ENCODE measurements around the gene PRKG1. TPM values are rescaled to one million over a fixed set of nuclear protein-coding genes. Genes with fewer than 3 reads are reported as not detected.

The PRKG1 gene
- total and polyA plus RNA-seq, 2 experiments from 2014 or later = 18.2 to 21.1 TPM

DNA sequence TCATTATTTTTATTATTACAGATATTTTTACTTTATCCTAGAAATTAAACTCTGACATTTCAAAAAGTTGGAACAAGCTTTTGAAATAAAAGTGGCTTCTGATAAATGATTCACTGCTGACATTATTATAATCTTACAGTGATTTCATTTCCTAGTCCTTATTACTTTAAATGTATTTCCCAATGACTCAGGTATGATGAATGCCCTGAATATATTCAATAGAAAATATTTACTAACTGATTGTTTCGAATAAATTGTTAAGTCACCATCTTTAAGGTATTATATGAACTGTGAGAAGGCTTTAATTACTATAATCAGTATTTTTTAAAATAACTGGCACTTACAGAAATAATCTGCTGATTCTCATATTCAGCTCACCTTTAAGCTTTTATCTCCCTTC is 1261.4 kb downstream of the PRKG1 start (continued):
- TF ChIP-seq, protein P1, sequence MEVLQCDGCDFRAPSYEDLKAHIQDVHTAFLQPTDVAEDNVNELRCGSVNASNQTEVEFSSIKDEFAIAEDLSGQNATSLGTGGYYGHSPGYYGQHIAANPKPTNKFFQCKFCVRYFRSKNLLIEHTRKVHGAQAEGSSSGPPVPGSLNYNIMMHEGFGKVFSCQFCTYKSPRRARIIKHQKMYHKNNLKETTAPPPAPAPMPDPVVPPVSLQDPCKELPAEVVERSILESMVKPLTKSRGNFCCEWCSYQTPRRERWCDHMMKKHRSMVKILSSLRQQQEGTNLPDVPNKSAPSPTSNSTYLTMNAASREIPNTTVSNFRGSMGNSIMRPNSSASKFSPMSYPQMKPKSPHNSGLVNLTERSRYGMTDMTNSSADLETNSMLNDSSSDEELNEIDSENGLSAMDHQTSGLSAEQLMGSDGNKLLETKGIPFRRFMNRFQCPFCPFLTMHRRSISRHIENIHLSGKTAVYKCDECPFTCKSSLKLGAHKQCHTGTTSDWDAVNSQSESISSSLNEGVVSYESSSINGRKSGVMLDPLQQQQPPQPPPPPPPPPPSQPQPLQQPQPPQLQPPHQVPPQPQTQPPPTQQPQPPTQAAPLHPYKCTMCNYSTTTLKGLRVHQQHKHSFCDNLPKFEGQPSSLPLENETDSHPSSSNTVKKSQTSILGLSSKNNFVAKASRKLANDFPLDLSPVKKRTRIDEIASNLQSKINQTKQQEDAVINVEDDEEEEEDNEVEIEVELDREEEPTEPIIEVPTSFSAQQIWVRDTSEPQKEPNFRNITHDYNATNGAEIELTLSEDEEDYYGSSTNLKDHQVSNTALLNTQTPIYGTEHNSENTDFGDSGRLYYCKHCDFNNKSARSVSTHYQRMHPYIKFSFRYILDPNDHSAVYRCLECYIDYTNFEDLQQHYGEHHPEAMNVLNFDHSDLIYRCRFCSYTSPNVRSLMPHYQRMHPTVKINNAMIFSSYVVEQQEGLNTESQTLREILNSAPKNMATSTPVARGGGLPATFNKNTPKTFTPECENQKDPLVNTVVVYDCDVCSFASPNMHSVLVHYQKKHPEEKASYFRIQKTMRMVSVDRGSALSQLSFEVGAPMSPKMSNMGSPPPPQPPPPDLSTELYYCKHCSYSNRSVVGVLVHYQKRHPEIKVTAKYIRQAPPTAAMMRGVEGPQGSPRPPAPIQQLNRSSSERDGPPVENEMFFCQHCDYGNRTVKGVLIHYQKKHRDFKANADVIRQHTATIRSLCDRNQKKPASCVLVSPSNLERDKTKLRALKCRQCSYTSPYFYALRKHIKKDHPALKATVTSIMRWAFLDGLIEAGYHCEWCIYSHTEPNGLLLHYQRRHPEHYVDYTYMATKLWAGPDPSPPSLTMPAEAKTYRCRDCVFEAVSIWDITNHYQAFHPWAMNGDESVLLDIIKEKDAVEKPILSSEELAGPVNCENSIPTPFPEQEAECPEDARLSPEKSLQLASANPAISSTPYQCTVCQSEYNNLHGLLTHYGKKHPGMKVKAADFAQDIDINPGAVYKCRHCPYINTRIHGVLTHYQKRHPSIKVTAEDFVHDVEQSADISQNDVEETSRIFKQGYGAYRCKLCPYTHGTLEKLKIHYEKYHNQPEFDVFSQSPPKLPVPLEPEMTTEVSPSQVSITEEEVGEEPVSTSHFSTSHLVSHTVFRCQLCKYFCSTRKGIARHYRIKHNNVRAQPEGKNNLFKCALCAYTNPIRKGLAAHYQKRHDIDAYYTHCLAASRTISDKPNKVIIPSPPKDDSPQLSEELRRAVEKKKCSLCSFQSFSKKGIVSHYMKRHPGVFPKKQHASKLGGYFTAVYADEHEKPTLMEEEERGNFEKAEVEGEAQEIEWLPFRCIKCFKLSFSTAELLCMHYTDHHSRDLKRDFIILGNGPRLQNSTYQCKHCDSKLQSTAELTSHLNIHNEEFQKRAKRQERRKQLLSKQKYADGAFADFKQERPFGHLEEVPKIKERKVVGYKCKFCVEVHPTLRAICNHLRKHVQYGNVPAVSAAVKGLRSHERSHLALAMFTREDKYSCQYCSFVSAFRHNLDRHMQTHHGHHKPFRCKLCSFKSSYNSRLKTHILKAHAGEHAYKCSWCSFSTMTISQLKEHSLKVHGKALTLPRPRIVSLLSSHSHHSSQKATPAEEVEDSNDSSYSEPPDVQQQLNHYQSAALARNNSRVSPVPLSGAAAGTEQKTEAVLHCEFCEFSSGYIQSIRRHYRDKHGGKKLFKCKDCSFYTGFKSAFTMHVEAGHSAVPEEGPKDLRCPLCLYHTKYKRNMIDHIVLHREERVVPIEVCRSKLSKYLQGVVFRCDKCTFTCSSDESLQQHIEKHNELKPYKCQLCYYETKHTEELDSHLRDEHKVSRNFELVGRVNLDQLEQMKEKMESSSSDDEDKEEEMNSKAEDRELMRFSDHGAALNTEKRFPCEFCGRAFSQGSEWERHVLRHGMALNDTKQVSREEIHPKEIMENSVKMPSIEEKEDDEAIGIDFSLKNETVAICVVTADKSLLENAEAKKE (CRISPR knock-in tag; IDR thresholded peaks at IDR 0.05) = no peak
- TF ChIP-seq ZNF331 (CRISPR knock-in tag; IDR thresholded peaks at IDR 0.05; ENCODE audit: low read depth) (no peak), POLR2AphosphoS5 (IDR thresholded peaks at IDR 0.05; ENCODE audit: low read depth) (no peak), JUNB (IDR thresholded peaks at IDR 0.05; ENCODE audit: unreplicated experiment) (no peak), EZH2 (IDR thresholded peaks at IDR 0.05; ENCODE audit: low read depth, unreplicated experiment) (no peak), ZNF114 (CRISPR knock-in tag; IDR thresholded peaks at IDR 0.05) (no peak), STAT1 (IDR thresholded peaks at IDR 0.05; ENCODE audit: unreplicated experiment) (no peak)
- TF ChIP-seq, protein P2, sequence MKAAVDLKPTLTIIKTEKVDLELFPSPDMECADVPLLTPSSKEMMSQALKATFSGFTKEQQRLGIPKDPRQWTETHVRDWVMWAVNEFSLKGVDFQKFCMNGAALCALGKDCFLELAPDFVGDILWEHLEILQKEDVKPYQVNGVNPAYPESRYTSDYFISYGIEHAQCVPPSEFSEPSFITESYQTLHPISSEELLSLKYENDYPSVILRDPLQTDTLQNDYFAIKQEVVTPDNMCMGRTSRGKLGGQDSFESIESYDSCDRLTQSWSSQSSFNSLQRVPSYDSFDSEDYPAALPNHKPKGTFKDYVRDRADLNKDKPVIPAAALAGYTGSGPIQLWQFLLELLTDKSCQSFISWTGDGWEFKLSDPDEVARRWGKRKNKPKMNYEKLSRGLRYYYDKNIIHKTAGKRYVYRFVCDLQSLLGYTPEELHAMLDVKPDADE (IDR thresholded peaks at IDR 0.05) = no peak
- TF ChIP-seq, protein P3, sequence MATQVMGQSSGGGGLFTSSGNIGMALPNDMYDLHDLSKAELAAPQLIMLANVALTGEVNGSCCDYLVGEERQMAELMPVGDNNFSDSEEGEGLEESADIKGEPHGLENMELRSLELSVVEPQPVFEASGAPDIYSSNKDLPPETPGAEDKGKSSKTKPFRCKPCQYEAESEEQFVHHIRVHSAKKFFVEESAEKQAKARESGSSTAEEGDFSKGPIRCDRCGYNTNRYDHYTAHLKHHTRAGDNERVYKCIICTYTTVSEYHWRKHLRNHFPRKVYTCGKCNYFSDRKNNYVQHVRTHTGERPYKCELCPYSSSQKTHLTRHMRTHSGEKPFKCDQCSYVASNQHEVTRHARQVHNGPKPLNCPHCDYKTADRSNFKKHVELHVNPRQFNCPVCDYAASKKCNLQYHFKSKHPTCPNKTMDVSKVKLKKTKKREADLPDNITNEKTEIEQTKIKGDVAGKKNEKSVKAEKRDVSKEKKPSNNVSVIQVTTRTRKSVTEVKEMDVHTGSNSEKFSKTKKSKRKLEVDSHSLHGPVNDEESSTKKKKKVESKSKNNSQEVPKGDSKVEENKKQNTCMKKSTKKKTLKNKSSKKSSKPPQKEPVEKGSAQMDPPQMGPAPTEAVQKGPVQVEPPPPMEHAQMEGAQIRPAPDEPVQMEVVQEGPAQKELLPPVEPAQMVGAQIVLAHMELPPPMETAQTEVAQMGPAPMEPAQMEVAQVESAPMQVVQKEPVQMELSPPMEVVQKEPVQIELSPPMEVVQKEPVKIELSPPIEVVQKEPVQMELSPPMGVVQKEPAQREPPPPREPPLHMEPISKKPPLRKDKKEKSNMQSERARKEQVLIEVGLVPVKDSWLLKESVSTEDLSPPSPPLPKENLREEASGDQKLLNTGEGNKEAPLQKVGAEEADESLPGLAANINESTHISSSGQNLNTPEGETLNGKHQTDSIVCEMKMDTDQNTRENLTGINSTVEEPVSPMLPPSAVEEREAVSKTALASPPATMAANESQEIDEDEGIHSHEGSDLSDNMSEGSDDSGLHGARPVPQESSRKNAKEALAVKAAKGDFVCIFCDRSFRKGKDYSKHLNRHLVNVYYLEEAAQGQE (IDR thresholded peaks at IDR 0.05; ENCODE audit: unreplicated experiment) = no peak

All from GM23338 (cell line).